Measurements from ENCODE around the gene ZNF185.
A peak's percentile ranks its signal among the peaks of the same experiment; 100 is the strongest.

The ZNF185 gene

DNA sequence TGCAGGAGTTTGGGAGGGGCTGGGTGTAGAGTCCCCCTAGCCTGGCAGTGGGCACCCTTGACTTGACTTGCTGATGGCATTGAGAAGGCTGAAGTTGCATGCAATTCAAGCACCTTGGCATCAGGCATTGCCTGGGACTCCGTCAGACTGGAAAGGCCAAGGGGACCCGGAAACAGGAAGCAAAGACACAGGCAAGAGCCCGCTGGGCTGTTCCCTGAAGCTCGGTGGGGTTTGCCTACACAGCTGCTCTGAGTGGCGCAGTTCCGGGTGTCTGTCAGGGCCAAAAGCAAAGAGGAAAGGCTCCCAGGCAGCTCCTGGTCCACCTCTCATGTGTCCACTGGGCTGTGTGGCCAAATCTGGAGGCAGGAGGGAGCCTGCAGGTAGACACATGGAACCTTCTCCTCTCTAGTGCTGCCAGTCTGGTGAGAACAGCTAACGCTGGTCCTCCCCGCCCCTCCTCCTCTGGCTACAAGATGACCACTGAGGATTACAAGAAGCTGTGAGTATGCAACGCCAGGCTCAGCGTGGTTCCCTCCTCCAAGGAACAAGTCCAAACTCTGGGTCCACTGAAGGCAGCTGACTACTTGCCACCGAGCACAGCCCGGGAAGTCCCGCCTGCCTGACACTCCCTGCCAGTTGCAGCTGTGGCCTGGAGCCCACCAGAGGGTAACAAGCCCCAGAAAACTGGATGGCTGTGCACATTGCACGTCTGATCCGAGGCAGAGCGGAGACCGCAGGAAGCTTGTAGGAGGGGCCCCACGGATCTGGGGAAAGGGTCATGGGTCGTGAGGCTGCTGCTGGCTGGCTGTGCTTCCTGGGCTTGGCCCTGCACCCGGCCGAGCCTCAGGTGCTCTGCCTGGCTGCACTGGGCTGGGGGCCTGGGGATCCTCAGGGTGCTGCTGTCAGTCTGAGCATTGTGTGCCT, 20.1 kb downstream of the ZNF185 start:
- no peak for DNase-seq (ENCODE audit: low spot score)

DNA sequence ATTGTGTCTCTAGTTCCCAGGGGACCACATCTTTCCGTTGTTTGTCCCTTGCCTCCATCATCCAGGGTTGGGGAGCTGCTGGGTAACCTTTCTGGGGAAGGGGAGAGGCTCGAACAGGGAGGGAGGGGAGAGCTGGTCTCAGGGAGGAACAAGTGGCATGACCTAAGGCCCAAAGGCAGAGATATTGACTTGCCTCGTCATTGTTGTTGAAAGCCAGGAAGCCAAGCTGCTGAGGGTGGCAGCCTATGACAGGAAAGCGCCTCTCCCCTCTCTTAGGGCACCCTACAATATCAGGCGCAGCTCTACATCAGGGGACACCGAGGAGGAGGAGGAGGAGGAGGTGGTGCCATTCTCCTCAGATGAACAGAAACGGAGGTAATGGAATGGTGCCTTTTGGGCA, 20.8 kb downstream of the ZNF185 start:
- no peak for DNase-seq (ENCODE audit: low spot score)

DNA sequence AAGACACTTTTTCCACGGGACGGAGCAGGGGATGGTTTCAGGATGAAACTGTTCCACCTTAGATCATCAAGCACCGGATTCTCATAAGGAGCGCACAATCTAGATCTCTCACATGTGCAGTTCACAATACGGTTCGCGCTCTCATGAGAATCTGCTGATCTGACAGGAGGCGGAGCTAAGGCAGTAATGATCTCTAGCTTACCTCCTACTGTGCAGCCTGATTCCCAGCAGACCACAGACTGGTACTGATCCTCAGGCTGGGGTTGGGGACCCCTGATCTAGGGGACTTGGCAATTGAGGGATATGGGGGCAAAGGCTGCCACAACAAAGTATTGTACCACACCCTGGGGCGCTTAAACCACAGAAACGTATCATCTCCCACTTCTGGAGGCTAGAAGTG, 25.7 kb downstream of the ZNF185 start:
- DNase-seq (ENCODE audit: low spot score), result no peak

DNA sequence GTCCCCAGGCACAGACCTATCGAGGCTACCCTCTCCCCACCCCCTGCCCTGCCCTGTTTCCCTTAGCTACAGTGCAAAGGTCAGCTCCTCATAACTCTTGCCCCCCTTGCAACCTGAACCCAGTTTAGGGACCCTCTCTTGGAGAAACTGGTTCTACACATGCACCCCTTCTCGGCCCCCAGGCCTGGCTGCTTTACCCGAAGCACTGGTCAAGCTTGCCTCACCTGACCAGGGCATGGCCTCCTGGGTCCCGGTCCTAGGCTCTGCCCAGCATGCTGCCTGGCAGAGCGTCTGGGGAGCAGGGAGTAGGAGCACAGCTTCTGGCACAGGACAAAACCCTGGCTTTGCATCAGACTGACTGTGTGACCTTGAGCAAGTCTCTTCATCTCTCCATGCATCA, 28.0 kb downstream of the ZNF185 start:
- DNase-seq (ENCODE audit: low spot score), result no peak

DNA sequence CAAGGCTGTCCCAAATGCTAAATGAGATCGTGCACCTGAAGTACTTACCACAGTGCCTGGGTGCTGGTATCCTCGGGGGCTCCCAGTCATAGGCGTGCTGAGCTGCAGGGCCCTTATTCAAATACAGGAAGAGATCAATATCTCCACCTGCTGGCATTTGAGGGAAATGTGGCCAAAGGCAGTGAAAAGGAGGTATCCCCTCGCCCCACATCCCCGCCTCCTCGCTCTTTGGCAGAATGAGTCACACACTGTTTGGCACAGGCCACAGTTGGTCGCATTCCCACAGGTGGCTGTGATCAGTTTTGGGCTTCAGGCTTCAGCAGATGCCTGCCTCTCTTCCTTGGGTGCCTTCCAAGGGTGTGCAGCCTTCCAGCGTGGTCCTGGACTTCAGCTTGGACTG, 28.4 kb downstream of the ZNF185 start:
- DNase-seq (ENCODE audit: low spot score), result peak; percentile 82

DNA sequence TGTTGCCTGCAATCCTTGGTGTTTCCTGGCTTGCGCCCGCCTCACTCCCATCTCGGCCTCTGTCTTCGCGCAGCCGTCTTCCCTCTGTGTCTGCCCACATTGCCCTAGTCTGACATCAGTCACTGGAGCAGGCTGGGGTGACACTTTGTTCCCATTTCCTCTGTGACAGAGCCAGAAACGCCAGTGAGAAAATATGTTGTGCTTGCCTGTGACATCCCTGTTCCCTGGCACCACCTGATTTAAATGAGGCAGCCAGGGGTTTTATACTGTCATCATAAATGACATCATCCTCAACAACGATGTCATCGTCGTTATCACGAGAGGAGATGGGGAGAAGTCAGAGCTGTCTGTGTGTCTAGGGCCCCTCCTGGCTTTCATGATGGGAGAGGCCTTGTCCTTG, 29.1 kb downstream of the ZNF185 start:
- no peak for DNase-seq (ENCODE audit: low spot score)

DNA sequence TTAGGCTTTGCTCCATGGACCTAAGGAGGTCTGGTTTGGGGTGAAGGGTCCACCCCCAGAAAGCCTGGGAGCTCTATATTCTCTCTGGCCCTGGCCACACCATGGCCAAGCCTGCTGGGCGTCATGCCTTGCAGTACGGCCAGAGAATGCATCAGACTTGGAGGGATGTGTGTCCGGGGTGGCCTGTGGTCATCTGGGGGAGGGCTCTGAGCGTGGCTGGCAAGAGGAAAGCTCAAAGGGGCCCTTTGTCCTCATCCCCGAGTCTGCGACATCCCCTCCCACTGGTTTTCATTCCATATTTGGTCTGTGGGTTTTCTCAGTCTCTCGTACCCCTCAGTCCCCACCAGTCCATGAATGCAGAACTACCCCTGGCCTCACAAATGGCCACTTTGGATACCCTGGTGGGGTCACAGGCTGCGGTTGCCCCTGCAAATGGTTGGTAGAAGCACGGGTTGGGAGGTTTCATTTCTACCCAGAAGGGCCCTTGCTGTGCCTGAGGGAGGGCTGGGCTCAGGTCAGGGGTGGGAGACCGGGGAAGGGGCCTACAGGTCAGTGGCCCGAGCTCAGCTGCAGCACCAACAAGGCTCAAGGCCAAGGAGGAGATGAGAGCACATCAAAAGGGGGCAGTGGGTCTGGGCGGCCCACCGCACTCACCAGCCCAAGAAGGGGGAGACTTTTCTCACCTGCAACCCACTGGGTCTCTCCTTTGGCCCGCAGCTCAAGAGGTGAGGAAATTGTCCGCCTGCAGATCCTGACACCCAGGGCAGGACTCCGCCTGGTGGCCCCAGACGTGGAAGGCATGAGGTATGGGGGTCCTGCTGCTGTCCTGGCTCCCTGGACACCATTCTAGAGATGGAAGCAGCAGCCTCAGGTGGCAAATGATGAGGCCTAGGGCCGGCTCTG, 30.2 kb downstream of the ZNF185 start:
- no peak for DNase-seq (ENCODE audit: low spot score)

DNA sequence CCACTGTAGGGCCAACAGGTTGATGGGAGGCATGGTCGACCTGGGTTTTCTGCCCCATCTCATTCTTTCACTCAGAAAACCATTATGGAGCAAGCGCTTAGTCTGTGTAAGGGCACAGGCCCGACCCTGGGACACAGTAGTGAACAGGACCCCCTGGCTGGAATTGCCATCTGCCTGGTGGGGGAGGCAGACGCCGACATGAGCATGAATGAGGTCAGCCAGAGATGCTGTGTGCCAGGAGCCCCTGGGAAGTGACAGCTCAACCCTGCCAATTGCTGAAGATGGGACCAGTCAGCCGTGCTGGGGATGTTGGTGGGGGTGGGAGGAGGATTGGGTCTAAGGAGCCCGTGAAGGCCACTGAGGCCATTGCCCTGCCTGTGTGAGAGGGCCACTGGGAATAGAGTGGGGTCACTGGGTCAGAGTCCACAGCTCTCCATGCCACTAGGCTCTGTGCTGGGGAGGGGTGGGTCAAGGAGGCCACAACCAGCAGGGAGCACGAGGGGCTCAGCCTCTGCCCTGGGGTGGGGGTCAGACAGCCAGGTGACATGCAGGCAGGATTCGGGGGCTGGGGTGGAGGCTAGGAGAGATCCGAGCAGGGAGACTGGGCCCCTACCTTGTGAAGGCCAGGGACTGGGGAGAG, 31.0 kb downstream of the ZNF185 start:
- no peak for DNase-seq (ENCODE audit: low spot score)

DNA sequence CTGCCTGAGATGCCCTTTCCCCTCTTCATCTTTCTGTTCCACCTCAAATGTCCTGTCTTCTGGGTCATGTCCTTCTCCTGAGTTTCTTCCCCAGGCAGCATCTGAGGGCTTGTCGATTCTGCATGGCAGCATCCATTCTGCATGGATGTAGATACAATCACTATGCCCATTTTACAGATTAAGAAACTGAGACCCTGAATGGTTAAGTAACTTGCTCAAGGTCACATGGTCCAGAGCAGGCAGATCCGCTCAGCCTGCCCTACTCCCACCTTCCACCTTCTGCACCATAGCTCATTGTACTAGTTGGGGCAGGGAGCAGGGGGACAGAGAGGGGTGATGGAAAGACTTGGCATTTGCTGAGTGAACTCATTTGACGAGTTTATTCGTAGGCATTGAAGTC, 32.0 kb downstream of the ZNF185 start:
- no peak for DNase-seq (ENCODE audit: low spot score)

DNA sequence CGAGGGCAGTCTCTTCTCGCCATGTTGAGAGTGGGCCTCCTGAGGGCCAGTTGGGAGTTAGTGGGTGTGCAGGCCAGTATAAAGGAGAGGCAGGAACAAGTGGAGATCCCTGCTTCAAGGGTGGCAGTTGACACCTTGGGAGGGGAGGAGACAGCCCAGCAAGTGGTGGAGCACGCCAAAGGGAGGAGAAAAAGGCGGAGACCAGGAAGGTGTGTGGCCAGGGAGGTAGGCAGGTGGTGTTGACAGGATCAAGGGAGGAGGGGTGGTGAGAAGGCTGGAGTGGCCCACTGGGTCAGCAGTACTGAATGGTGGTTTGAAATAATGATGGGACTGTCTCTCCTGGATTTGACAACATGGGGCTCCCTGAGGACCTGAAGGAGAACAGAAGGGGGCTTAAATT, 32.6 kb downstream of the ZNF185 start:
- DNase-seq (ENCODE audit: low spot score), result no peak

DNA sequence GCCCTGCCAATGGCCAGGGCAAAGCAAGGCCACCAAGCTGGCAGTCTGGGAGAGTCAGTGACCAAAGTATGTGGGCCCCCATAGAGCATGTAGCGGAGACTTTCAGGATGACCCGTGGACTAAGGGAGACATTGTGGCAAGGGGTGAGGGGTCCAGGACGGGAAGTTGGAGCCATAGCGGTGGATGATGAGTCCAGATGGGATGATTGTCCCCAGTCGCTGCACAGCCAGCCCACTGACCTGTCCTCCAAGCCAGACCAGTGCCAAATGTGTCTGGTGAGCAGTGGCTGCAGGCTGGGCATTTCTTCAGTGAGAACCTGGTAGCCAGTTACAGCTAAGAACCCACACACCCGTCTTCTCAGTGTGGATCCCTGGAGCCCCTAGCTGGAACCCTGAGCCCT, 34.3 kb downstream of the ZNF185 start:
- DNase-seq (ENCODE audit: low spot score), result no peak

DNA sequence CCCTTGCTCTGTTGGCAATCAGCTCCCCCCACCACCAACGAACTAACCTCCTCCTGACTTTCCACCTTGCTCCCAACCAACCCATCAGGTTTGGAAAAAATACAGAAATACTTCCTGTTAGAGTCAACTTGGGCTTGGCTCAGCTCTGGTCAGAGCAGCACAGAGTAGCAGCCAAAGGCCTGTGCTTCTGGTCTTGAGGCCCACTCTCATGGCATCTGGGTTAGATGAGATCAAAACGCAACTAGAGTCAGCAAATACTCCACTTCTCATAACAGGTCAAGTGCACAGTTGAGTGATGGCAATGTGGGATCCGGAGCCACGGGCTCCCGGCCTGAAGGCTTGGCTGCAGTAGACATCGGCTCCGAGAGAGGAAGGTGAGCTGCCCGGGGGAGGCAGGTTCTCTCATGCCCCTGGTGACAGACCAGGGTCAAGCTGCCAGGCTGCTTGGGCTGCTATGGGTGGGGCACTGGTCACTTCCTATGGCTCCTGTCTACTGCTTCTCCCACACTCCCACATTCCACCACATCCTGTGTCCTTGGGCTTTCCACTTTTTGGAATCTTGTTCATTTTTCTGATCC, 34.8 kb downstream of the ZNF185 start:
- no peak for DNase-seq (ENCODE audit: low spot score)

DNA sequence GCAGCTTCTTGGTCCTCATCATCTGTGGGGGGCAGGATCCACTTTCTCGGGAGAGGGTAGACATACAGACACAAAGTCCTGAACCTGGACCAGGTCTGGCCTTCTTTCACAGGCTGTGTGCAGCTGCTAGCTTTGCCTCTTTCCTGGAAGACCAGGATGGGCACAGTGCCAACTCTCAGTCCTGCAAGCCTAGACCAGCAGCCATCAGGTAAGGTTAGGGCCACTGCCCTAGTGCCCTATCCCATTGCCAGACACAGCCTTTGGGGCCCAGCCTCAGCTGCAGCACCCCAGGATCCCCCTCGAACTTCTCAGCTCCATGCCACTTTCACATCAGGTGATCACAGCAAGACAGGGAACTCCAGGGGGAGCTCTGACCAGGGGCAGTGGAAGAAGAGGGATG, 38.4 kb downstream of the ZNF185 start:
- DNase-seq (ENCODE audit: low spot score), result no peak

DNA sequence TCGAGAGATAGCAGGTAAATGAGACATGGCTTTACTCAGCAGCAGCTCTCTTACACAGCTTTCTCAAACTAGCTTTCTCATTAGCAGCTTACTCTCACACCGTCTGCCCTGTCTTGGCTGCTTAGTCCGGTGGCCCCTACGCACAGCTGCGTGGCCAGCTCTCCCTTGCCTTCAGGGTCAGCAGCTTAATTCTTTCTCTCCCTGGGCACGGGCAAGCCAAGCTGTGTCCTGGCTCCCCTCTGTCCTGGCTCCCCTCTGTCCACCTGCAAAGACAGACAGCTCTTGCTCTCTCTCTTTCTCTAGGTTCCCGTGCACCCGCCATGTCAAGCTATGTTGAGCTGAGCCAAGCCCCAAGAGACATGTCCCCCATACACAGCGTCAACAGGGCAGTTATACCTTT, 39.4 kb downstream of the ZNF185 start:
- DNase-seq (ENCODE audit: low spot score), result no peak

DNA sequence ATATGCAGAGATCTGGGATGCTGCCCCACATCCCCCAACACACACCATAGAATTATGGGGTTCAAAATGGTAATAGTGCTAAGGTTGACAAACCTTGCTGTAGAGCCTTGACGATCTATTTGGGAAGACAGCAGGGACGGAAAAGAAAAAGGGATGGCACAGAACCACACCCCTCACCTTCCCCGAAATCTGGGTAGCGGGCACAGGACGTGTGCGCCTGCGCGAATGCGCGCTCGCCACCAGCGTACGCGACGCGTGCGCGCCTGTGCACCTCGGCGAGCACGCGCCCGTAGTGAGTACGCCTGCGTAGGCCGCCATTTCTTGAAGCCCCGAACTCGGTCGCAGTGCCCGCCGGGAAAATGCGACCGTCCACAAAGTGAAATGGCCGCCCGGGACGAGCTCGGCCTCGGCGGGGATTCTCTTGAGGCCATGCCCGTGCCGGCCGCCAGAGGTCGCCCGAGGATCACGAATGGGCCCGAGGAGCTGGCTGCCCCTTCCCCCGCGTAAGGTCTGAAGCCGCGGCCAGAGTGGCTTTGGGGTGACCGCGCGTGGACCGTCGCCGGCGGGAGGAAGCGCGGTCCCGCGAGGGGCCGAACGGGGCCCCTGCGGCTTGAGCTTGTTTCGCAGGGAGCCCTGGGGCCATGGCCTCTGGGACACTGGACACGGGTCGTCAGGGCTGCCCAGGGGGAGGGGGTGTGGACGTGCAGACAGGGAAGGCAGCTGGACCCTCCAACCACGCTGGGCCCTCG, 43.6 kb downstream of the ZNF185 start:
- peak; percentile 90 for DNase-seq (ENCODE audit: low spot score)

DNA sequence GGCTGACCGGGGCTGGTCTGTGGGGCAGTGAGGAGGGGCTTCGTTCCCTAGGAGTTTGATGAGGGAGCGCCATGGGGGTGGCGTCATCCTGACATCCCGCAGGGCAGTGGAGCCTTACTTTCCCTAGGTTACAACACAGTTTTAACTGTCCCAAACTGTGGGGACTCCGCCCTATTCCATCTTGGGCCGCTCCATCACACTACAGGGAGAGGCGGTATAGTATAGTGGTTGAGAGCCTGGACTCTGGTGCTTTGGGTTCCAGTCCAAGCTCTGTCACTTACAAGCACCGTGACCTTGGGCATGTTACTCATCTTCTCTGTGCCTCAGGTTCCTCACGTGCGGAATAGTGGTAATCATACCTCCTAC, 44.2 kb downstream of the ZNF185 start:
- DNase-seq (ENCODE audit: low spot score), result no peak

DNA sequence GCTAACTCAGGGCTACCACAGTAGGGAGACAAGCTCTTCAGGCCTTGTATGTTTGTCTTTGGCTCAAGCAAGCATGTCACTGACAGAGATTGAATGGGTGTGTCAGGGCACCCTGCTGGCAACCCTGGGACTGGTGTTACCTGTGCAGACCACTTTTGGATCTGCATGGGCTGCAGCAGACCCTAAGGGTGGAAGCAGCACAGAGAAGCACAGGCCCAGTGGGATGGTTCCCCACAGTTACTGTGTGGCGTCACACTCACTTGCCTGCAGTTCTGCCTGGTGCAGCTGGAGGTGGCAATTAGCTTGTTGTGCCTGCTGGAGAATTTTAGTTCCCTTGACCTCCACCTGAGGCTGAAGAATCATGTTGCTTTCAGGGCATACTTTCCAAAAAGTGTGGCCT, 46.0 kb downstream of the ZNF185 start:
- no peak for DNase-seq (ENCODE audit: low spot score)

DNA sequence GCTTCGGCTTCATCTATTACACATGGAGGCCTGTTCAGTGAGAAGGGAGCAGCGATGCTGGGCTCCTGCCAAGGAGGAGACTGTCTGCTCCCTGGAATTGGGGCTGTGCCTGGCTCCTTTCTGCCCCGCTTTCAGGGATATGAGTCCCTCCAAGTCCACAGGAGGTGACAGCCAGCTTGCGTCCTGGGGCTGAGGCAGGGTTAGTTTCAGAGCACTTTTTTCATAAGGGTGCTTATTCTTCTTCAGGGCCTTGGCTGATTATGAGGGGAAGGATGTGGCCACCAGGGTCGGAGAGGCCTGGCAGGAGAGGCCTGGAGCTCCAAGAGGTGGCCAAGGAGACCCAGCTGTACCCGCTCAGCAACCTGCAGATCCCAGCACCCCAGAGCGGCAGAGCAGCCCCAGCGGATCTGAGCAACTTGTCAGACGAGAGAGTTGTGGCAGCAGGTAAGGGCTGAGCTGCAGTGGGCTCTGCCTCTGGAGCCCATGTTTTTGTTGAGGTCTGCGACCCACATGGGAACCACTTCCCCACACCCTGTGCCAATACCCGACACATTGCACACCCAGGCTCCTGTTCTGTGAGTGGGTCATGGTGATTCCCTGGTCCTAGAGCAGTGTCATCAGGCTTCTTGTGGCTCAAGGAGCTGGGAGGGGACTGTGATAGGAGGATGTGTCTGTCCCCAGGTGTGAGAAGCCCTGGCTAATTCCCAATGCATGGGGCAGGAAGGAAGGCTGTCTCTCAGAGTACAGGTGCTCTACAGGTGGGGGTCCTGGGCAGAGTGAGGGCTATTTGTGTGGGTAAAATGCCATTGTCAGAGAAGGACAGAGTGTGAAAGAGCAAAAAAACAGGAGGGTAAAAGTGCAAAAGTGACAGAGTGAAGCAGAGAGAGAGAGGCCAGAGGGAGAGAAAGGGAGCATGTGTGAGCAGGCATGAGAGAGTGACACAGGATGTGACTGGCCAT, 47.4 kb downstream of the ZNF185 start:
- no peak for DNase-seq (ENCODE audit: low spot score)

DNA sequence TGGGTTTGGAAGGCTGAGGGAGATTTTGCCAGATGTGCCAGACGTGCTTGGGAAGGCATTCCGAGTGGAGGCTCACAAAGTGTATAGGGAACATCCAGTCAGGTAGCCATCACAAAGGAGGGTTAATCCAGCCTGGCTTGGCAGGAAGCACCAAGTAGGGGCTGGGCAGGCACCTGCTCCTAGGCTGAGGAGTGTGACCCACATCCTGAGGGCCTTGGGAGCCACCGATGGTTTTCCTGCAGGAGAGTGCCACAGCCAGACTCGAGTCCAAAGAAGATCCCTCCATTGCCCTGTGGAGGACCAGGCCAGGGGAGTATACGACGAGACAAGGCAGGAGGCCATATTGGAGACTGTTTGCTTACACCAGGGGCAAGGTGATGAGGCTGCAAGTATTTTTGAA, 48.8 kb downstream of the ZNF185 start:
- DNase-seq (ENCODE audit: low spot score), result no peak

All from SW480 (cell line).